ENCODE data around the gene HDAC8. TPM values are rescaled to one million over a fixed set of nuclear protein-coding genes. Genes with fewer than 3 reads are reported as not detected.
"Not testable (repeated sequence)": the region's sequence is repeated elsewhere in the genome, so short reads cannot be mapped to it uniquely, and the experiment has no call there.

HDAC8 gene
- total RNA-seq, 1 experiment from 2014 or later, result 33.5 TPM

DNA sequence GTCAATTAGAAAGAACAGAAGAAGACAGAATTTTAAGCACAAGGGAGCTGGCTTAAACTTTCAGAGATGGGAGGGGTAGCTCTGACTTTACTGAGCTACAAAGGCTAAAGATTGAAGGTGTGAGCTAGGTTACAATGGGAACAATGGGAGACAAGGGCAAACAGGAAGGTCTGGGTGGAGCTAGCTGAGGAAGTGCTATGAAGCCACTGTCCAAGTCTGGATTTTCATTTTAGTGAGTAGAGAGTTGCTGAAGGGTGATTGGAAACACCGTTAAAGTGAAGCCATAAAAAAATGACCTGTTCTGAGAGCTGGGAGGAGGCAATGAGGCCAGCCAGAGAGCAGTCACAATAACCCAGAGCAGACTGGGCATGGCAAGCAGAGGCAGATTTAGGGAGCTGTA is 162.7 kb downstream of the HDAC8 start:
- no peak overlapping the region for H3K4me3 ChIP-seq (ENCODE audit: low read depth in 2 of 2, low read length in 2 of 2)
- no peak for ATAC-seq
- TF ChIP-seq POLR2AphosphoS5 (IDR thresholded peaks at IDR 0.05; ENCODE audit: low read depth, low read length), result no peak
- TF ChIP-seq TCF7L2 (IDR thresholded peaks at IDR 0.05; ENCODE audit: low read depth, low read length), result no peak
- TF ChIP-seq, protein P1, sequence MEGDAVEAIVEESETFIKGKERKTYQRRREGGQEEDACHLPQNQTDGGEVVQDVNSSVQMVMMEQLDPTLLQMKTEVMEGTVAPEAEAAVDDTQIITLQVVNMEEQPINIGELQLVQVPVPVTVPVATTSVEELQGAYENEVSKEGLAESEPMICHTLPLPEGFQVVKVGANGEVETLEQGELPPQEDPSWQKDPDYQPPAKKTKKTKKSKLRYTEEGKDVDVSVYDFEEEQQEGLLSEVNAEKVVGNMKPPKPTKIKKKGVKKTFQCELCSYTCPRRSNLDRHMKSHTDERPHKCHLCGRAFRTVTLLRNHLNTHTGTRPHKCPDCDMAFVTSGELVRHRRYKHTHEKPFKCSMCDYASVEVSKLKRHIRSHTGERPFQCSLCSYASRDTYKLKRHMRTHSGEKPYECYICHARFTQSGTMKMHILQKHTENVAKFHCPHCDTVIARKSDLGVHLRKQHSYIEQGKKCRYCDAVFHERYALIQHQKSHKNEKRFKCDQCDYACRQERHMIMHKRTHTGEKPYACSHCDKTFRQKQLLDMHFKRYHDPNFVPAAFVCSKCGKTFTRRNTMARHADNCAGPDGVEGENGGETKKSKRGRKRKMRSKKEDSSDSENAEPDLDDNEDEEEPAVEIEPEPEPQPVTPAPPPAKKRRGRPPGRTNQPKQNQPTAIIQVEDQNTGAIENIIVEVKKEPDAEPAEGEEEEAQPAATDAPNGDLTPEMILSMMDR (IDR thresholded peaks at IDR 0.05), result no peak
- no peak for TF ChIP-seq SIN3A (IDR thresholded peaks at IDR 0.05; ENCODE audit: borderline replicate concordance, insufficient read depth, low read depth, low read length)
- TF ChIP-seq, protein P2, sequence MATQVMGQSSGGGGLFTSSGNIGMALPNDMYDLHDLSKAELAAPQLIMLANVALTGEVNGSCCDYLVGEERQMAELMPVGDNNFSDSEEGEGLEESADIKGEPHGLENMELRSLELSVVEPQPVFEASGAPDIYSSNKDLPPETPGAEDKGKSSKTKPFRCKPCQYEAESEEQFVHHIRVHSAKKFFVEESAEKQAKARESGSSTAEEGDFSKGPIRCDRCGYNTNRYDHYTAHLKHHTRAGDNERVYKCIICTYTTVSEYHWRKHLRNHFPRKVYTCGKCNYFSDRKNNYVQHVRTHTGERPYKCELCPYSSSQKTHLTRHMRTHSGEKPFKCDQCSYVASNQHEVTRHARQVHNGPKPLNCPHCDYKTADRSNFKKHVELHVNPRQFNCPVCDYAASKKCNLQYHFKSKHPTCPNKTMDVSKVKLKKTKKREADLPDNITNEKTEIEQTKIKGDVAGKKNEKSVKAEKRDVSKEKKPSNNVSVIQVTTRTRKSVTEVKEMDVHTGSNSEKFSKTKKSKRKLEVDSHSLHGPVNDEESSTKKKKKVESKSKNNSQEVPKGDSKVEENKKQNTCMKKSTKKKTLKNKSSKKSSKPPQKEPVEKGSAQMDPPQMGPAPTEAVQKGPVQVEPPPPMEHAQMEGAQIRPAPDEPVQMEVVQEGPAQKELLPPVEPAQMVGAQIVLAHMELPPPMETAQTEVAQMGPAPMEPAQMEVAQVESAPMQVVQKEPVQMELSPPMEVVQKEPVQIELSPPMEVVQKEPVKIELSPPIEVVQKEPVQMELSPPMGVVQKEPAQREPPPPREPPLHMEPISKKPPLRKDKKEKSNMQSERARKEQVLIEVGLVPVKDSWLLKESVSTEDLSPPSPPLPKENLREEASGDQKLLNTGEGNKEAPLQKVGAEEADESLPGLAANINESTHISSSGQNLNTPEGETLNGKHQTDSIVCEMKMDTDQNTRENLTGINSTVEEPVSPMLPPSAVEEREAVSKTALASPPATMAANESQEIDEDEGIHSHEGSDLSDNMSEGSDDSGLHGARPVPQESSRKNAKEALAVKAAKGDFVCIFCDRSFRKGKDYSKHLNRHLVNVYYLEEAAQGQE (IDR thresholded peaks at IDR 0.05; ENCODE audit: insufficient read depth in 1 of 2, low read depth in 2 of 2, low read length in 1 of 2), result no peak
- H3K9me3 ChIP-seq (ENCODE audit: control insufficient read depth, insufficient read depth, low read depth, low read length), result no peaks in the 10 kb centered on the region
- BruUV-seq (replicated peaks), result no TSS peak
- intact Hi-C loops (cut with micrococcal nuclease; ENCODE audit: unreplicated experiment) (no loop called here), in situ Hi-C loops (cut with HindIII; ENCODE audit: low pct_unique_long_range_greater_than_20kb, low sequenced_read_pairs) (no loop called here)
- ChIA-PET POLR2A (no interaction called here), CTCF (no interaction called here)
- H3K36me3 ChIP-seq (ENCODE audit: control insufficient read depth, insufficient read depth, low read length), result no peaks in the 10 kb centered on the region
- no peaks in the 10 kb centered on the region for H3K4me1 ChIP-seq (ENCODE audit: control insufficient read depth, insufficient read depth, low read length)
- no peak for DNase-seq (ENCODE audit: low read depth, low spot score)
- H3K27me3 ChIP-seq (ENCODE audit: control insufficient read depth, insufficient read depth, low read length), result no peaks in the 10 kb centered on the region
- H3K27ac ChIP-seq (ENCODE audit: low read length), result no peak overlapping the region

DNA sequence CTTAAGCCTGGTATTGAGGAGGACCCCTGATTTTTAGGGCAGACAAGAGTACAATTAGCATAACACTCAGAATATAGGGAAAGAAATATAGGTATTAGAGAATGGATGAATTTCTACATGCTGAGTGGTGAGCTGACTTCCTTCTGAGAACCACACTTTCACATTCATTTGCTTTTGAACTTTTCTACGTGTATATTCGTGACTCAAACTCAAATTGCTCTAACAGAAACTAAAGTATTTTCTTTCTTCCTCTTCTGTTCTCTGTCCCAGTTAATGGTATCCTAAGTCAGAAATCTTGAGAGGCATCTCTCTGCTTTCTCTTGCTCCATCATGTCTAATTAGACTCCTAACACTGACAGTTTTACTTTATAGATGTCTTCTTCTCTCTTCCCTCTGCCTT is 163.8 kb downstream of the HDAC8 start:
- TF ChIP-seq TCF7L2 (IDR thresholded peaks at IDR 0.05; ENCODE audit: low read depth, low read length) (no peak), POLR2AphosphoS5 (IDR thresholded peaks at IDR 0.05; ENCODE audit: low read depth, low read length) (no peak), SIN3A (IDR thresholded peaks at IDR 0.05; ENCODE audit: borderline replicate concordance, insufficient read depth, low read depth, low read length) (no peak)
- Histone ChIP-seq H3K4me3 (ENCODE audit: low read depth in 2 of 2, low read length in 2 of 2) (no peak overlapping the region), H3K27me3 (ENCODE audit: control insufficient read depth, insufficient read depth, low read length) (no peaks in the 10 kb centered on the region), H3K27ac (ENCODE audit: low read length) (no peak overlapping the region), H3K9me3 (ENCODE audit: control insufficient read depth, insufficient read depth, low read depth, low read length) (no peaks in the 10 kb centered on the region), H3K4me1 (ENCODE audit: control insufficient read depth, insufficient read depth, low read length) (no peaks in the 10 kb centered on the region), H3K36me3 (ENCODE audit: control insufficient read depth, insufficient read depth, low read length) (no peaks in the 10 kb centered on the region)
- POLR2A ChIA-PET, result no interaction called here
- no peak for ATAC-seq
- in situ Hi-C loops (cut with HindIII; ENCODE audit: low pct_unique_long_range_greater_than_20kb, low sequenced_read_pairs) (no loop called here), intact Hi-C loops (cut with micrococcal nuclease; ENCODE audit: unreplicated experiment) (no loop called here)
- CTCF ChIA-PET, result no interaction called here
- no peak for DNase-seq (ENCODE audit: low read depth, low spot score)
- BruUV-seq (replicated peaks), result no TSS peak

DNA sequence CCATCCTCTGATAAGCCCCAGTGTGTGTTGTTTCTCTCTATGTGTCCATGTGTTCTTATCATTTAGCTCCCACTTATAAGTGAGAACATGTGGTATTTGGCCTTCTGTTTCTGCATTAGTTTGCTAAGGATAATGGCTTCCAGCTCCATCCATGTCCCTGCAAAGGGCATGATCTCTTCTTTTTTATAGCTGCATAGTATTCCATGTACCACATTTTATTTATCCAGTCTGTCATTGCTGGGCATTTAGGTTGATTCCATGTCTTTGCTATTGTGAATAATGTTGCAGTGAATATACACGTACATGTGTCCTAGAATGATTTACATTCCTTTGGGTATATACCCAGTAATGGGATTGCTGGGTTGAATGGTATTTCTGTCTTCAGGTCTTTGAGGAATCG is 167.5 kb downstream of the HDAC8 start:
- intact Hi-C loops (cut with micrococcal nuclease; ENCODE audit: unreplicated experiment); H3K4me3 ChIP-seq (ENCODE audit: low read depth in 2 of 2, low read length in 2 of 2); POLR2A ChIA-PET; in situ Hi-C loops (cut with HindIII; ENCODE audit: low pct_unique_long_range_greater_than_20kb, low sequenced_read_pairs); DNase-seq (ENCODE audit: low read depth, low spot score); H3K9me3 ChIP-seq (ENCODE audit: control insufficient read depth, insufficient read depth, low read depth, low read length); CTCF ChIA-PET; H3K27ac ChIP-seq (ENCODE audit: low read length); H3K4me1 ChIP-seq (ENCODE audit: control insufficient read depth, insufficient read depth, low read length); BruUV-seq (replicated peaks); H3K36me3 ChIP-seq (ENCODE audit: control insufficient read depth, insufficient read depth, low read length); H3K27me3 ChIP-seq (ENCODE audit: control insufficient read depth, insufficient read depth, low read length); ATAC-seq: not testable (repeated sequence)
